Gastroesophageal sphincter (tissue), 4 donors: ENCODE results near the gene ULK2. TPM values are rescaled to one million over a fixed set of nuclear protein-coding genes. Genes with fewer than 3 reads are reported as not detected.

ENCODE experiments used
- ATAC-seq: fragments of 150-250 bp; one replicate; pipeline ENCODE4 v1.9.1; 2016; ENCODE audit warnings: mild to moderate bottlenecking, moderate library complexity
- H3K27ac ChIP-seq, 4 donors: fragments of 200-600 bp; sonication (generic) in 3 of 4; 1 replicate in 3 of 4; 2 replicates in 1 of 4; pipeline ENCODE4 v1.5.1; 2016 to 2019
- H3K27me3 ChIP-seq: fragments of 200-600 bp; sonication (generic); one replicate; pipeline ENCODE4 v1.5.1; 2019
- H3K36me3 ChIP-seq, 2 donors: fragments of 200-600 bp; sonication (generic); one replicate each; pipeline ENCODE4 v1.5.1; 2019; ENCODE audit warnings: control low read depth in 1 of 2
- H3K4me1 ChIP-seq, 3 donors: fragments of 200-600 bp; sonication (generic); 1 replicate in 2 of 3; 2 replicates in 1 of 3; pipeline ENCODE4 v1.5.1; 2016 to 2019; ENCODE audit warnings: control low read depth in 2 of 3
- H3K4me3 ChIP-seq, 2 donors: fragments of 200-600 bp; sonication (generic); one replicate each; pipeline ENCODE4 v1.5.1; 2019; ENCODE audit warnings: mild to moderate bottlenecking in 1 of 2, moderate library complexity in 1 of 2
- H3K9me3 ChIP-seq, 3 donors: fragments of 200-600 bp; sonication (generic); one replicate each; pipeline ENCODE4 v1.5.1; 2017 to 2019; ENCODE audit warnings: control low read depth in 2 of 3
- CTCF ChIP-seq, 4 experiments: fragments of 200-600 bp in 2 of 4; fragments of 450-650 bp in 2 of 4; sonication (generic) in 1 of 4; IDR thresholded peaks; one replicate each; pipeline ENCODE4 v1.5.1; 2017 to 2019; ENCODE audit warnings: antibody characterized with exemption in 4 of 4, mild to moderate bottlenecking in 2 of 4, moderate library complexity in 2 of 4
- EP300 ChIP-seq: sonication (generic); formaldehyde crosslinking; IDR thresholded peaks from one replicate; pipeline ENCODE4 v1.6.1; 2017; ENCODE audit warnings: antibody characterized with exemption, mild to moderate bottlenecking
- POLR2A ChIP-seq, 2 donors: fragments of 450-650 bp; IDR thresholded peaks; one replicate each; pipeline ENCODE4 v1.6.1; 2017; ENCODE audit warnings: antibody characterized with exemption in 2 of 2, mild to moderate bottlenecking in 2 of 2, moderate library complexity in 1 of 2
- POLR2AphosphoS5 ChIP-seq: sonication (generic); formaldehyde crosslinking; IDR thresholded peaks from one replicate; pipeline ENCODE4 v1.6.1; 2017; ENCODE audit warnings: antibody characterized with exemption
- whole genome bisulfite sequencing, 2 donors: methylation state at CpG; one replicate each; pipeline ENCODE4 v1.1.5; 2018; ENCODE audit warnings: low coverage in 1 of 2; 5-methylcytosine and 5-hydroxymethylcytosine counted together
- total RNA-seq, 4 donors: library from RNA; depleted of rRNA; stranded (reverse); fragments of >200 nt; gene quantifications; one replicate each; pipeline ENCODE4 v1.1.0, GENCODE V29; 2016

Gene ULK2
- total RNA-seq, 4 donors from 2014 or later: 29.2 to 48.7 (median 47.5) TPM

- H3K36me3 ChIP-seq: peaks cover 0 to 94% of the 10 kb centered on the region in 2 donors
- no peaks in the 10 kb centered on the region for H3K9me3 ChIP-seq
- peak overlapping the region in 1 of 4 donors; percentile 72 for H3K27ac ChIP-seq
- no peak for TF ChIP-seq POLR2A (IDR thresholded peaks at IDR 0.05)
- TF ChIP-seq EP300: no peak
- TF ChIP-seq POLR2AphosphoS5: no peak
- no peak for TF ChIP-seq CTCF (IDR thresholded peaks at IDR 0.05)
- 60 to 73% methylated on average over 1 to 5 of the region's 5 CpGs for WGBS, 2 donors
- peaks cover 0 to 36% (median 0%) of the 10 kb centered on the region in 3 donors for H3K4me1 ChIP-seq
- no peak overlapping the region for H3K4me3 ChIP-seq
- no peak for ATAC-seq
- H3K27me3 ChIP-seq: no peaks in the 10 kb centered on the region
Observed at GRCh38 chr17:19904924-19905323, 37.2 kb upstream of the ULK2 start.

- Histone ChIP-seq H3K9me3 (no peaks in the 10 kb centered on the region), H3K4me1 (peaks cover 0 to 36% (median 0%) of the 10 kb centered on the region in 3 donors), H3K36me3 (peaks cover 0 to 89% of the 10 kb centered on the region in 2 donors), H3K27me3 (no peaks in the 10 kb centered on the region), H3K4me3 (no peak overlapping the region), H3K27ac (peak overlapping the region in 3 of 4 donors; percentile 61 to 72 (median 63))
- TF ChIP-seq EP300: no peak
- TF ChIP-seq CTCF (IDR thresholded peaks at IDR 0.05): no peak
- TF ChIP-seq POLR2A (IDR thresholded peaks at IDR 0.05): no peak
- no peak for TF ChIP-seq POLR2AphosphoS5
- ATAC-seq: no peak
Observed at GRCh38 chr17:19904412-19904811, 36.7 kb upstream of the ULK2 start.

GRCh38 chr17:19900809-19901208 is 33.1 kb upstream of the ULK2 start:
- peaks cover 0 to 53% (median 0%) of the 10 kb centered on the region in 3 donors for H3K4me1 ChIP-seq
- no peaks in the 10 kb centered on the region for H3K27me3 ChIP-seq
- H3K4me3 ChIP-seq: no peak overlapping the region
- 100% methylated on average over 2 of the region's 2 CpGs; no CpG with 5 or more reads in 1 of the 2 donors for WGBS, 2 donors
- H3K27ac ChIP-seq: peak overlapping the region in 1 of 4 donors; percentile 27
- no peak for ATAC-seq
- no peak for TF ChIP-seq POLR2AphosphoS5
- no peak for TF ChIP-seq EP300
- TF ChIP-seq POLR2A (IDR thresholded peaks at IDR 0.05): no peak
- no peak for TF ChIP-seq CTCF (IDR thresholded peaks at IDR 0.05)
- peaks cover 0 to 55% of the 10 kb centered on the region in 2 donors for H3K36me3 ChIP-seq
- no peaks in the 10 kb centered on the region for H3K9me3 ChIP-seq

GRCh38 chr17:19897903-19898302 is 30.2 kb upstream of the ULK2 start:
- WGBS, 2 donors: 50 to 67% methylated on average over 1 to 2 of the region's 2 CpGs
- ATAC-seq: no peak
- Histone ChIP-seq H3K27ac (peak overlapping the region in 1 of 4 donors; percentile 12), H3K9me3 (no peaks in the 10 kb centered on the region), H3K27me3 (no peaks in the 10 kb centered on the region), H3K4me1 (peaks cover 0 to 26% (median 0%) of the 10 kb centered on the region in 3 donors), H3K4me3 (no peak overlapping the region), H3K36me3 (peaks cover 0 to 29% of the 10 kb centered on the region in 2 donors)
- TF ChIP-seq POLR2AphosphoS5 (peak; percentile 8), POLR2A (IDR thresholded peaks at IDR 0.05) (no peak), EP300 (no peak)

GRCh38 chr17:19897090-19897837 is 29.5 kb upstream of the ULK2 start:
- H3K27ac ChIP-seq: peak overlapping the region in 1 of 4 donors; percentile 12
- peaks cover 0 to 24% of the 10 kb centered on the region in 2 donors for H3K36me3 ChIP-seq
- 28 to 69% methylated on average over 6 to 7 of the region's 8 CpGs for WGBS, 2 donors
- TF ChIP-seq POLR2AphosphoS5 (peak; percentile 28), CTCF (IDR thresholded peaks at IDR 0.05) (no peak), POLR2A (IDR thresholded peaks at IDR 0.05) (no peak), EP300 (no peak)
- ATAC-seq: peak; percentile 51
- H3K9me3 ChIP-seq: no peaks in the 10 kb centered on the region
- H3K27me3 ChIP-seq: no peaks in the 10 kb centered on the region
- peaks cover 0 to 24% (median 0%) of the 10 kb centered on the region in 3 donors for H3K4me1 ChIP-seq
- no peak overlapping the region for H3K4me3 ChIP-seq
